GM12878 (cell line): Measurements from ENCODE around the gene NISCH. TPM values are rescaled to one million over a fixed set of nuclear protein-coding genes. Genes with fewer than 3 reads are reported as not detected.

Experiments
- ATF3 ChIP-seq: IDR thresholded peaks from 2 replicates; pipeline ENCODE4 v1.6.1; 2011; ENCODE audit warnings: low read depth, mild to moderate bottlenecking, low read length, moderate library complexity, borderline replicate concordance; ENCODE audit errors: extremely low read depth
- REST ChIP-seq: IDR thresholded peaks from 2 replicates; pipeline ENCODE4 v1.6.1; 2012; ENCODE audit warnings: mild to moderate bottlenecking, low read depth, low read length
- SREBF2 ChIP-seq: IDR thresholded peaks from 2 replicates; pipeline ENCODE4 v1.6.1; 2012; ENCODE audit warnings: mild to moderate bottlenecking, low read length
- ZBTB11 ChIP-seq: fragments of 450-650 bp; formaldehyde crosslinking; IDR thresholded peaks from 2 replicates; pipeline ENCODE4 v1.5.0; 2022; ENCODE audit warnings: mild to moderate bottlenecking, missing genetic modification characterization
- polyA plus RNA-seq, 11 experiments: library from polyadenylated mRNA; depleted of rRNA in 4 of 11; unstranded in 6 of 11; stranded (reverse) in 5 of 11; fragments of >200 nt; fragmentation: Nextera tagmentation in 4 of 11; fragmentation: Illumina TruSeq in 1 of 11; extraction: Ambion mirVana in 4 of 11; extraction: Trizol in 1 of 11; gene quantifications; 1 replicate in 1 of 11; 2 replicates in 10 of 11; pipeline versions ENCODE4 v1.2.1 to v1.2.3, GENCODE V29; 2011 to 2016; ENCODE audit warnings: inconsistent platforms in 2 of 11, missing spikeins in 2 of 11, low read depth in 1 of 11
- total RNA-seq, 4 experiments: library from RNA; depleted of rRNA in 3 of 4; stranded (reverse); fragments of >200 nt in 3 of 4; fragmentation: Illumina TruSeq in 1 of 4; extraction: Trizol in 1 of 4; gene quantifications; 2 replicates each; pipeline versions ENCODE4 v1.2.1 to v1.2.3, GENCODE V29; 2013 to 2021

The NISCH gene
- total and polyA plus RNA-seq, 10 of the 15 experiments (the other 5 are each of a cell fraction or from before 2014, with no cell fraction given), result 0.76 to 52.5 (median 24.6) TPM

GRCh38 chr3:52506266-52506966 lies 51.0 kb downstream of the NISCH start (continued):
- no peak for TF ChIP-seq ZBTB11 (CRISPR knock-in tag)
- TF ChIP-seq REST, result no peak
- no peak for TF ChIP-seq SREBF2
- TF ChIP-seq ATF3, result no peak
- TF ChIP-seq, all 136 proteins: peak for 0
